Activated B cell treated with CpG ODN at 0.5 μM for 24 hours (primary cell): ENCODE data around the gene PITHD1. TPM values are rescaled to one million over a fixed set of nuclear protein-coding genes. Genes with fewer than 3 reads are reported as not detected.
"Not testable (repeated sequence)": the region's sequence is repeated elsewhere in the genome, so short reads cannot be mapped to it uniquely, and the experiment has no call there.

Experiments used
- ATAC-seq: fragments of 200-7000 bp; cut with Tn5 transposase; one replicate; pipeline ENCODE4 v1.10.0; 2021; ENCODE audit warnings: low read depth, mild to moderate bottlenecking, moderate library complexity
- CTCF ChIA-PET: fragments of 350-600 bp; sonication (Branson Sonifier 250); formaldehyde crosslinking; loops from one replicate; lab custom pipeline; 2021; ENCODE audit warnings: antibody characterized with exemption; lab: Charles Lee
- POLR2A ChIA-PET: fragments of 350-600 bp; sonication (Branson Sonifier 250); formaldehyde crosslinking; loops from one replicate; lab custom pipeline; 2021; ENCODE audit warnings: antibody characterized with exemption; lab: Charles Lee
- DNase-seq: peaks from one replicate; pipeline ENCODE4 v3.0.0; 2022
- H3K27ac Mint-ChIP-seq: one replicate; pipeline ENCODE4 v1.8.0; 2020; ENCODE audit warnings: mixed read lengths
- H3K27me3 Mint-ChIP-seq: one replicate; pipeline ENCODE4 v1.8.0; 2021; ENCODE audit warnings: mixed read lengths
- H3K36me3 Mint-ChIP-seq: one replicate; pipeline ENCODE4 v1.8.0; 2021; ENCODE audit warnings: low read depth, mixed read lengths
- H3K4me1 Mint-ChIP-seq: one replicate; pipeline ENCODE4 v1.8.0; 2021; ENCODE audit warnings: mixed read lengths
- H3K4me3 Mint-ChIP-seq: one replicate; pipeline ENCODE4 v1.8.0; 2020; ENCODE audit warnings: mild to moderate bottlenecking, mixed read lengths
- H3K9me3 Mint-ChIP-seq: one replicate; pipeline ENCODE4 v1.8.0; 2020; ENCODE audit warnings: mixed read lengths
- CTCF ChIP-seq: fragments of 200-600 bp; IDR thresholded peaks from one replicate; pipeline ENCODE4 v1.8.0; 2022; ENCODE audit warnings: antibody characterized with exemption, mild to moderate bottlenecking
- intact Hi-C: fragments of 100-400 bp; cut with micrococcal nuclease; formaldehyde crosslinking; loops from one replicate; pipeline ENCODE4 v1.15.1; 2024
- total RNA-seq: library from RNA; stranded (reverse); gene quantifications from 2 replicates; pipeline ENCODE4 v1.2.3, GENCODE V29; 2022

The PITHD1 gene
- total RNA-seq, 1 donor from 2014 or later: 58.7 TPM

- Mint-ChIP-seq H3K9me3 (no peaks in the 10 kb centered on the region), H3K27me3 (no peaks in the 10 kb centered on the region), H3K36me3 (peaks cover 51% of the 10 kb centered on the region), H3K4me3 (no peak overlapping the region), H3K27ac (no peak overlapping the region), H3K4me1 (peaks cover 30% of the 10 kb centered on the region)
- ChIA-PET CTCF (no interaction called here), POLR2A (no interaction called here)
- DNase-seq (no peak), ATAC-seq (no peak)
- intact Hi-C loops: no loop called here
- TF ChIP-seq CTCF: no peak
Measured at GRCh38 chr1:23793861-23794731, 15.9 kb downstream of the PITHD1 start.

DNA sequence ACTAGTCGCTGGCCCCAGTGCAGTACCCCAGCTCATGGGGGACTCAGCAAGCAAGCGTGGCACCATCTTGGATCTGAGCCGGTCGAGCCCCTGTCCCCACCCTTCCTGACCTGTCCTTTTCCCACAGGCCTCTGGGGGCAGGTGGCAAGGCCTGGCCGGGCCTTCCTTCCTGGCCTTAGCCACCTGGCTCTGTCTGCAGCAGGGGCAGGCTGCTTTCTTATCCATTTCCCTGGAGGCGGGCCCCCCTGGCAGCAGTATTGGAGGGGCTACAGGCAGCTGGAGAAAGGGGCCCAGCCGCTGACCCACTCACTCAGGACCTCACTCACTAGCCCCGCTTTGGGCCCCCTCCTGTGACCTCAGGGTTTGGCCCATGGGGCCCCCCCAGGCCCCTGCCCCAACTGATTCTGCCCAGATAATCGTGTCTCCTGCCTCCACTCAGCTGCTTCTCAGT is 16.5 kb downstream of the PITHD1 start:
- POLR2A ChIA-PET: not testable (repeated sequence)
- H3K4me1 Mint-ChIP-seq: peaks cover 35% of the 10 kb centered on the region

GRCh38 chr1:23795676-23796465 is 17.7 kb downstream of the PITHD1 start:
- POLR2A ChIA-PET: interaction anchor here (0.9 to 1.7 kb wide), 3 partner anchors 14 to 164 kb away, joined by 4 to 5 read pairs (median 4); partner anchors contain the start of gene PITHD1
- intact Hi-C loops: no loop called here

More for the DNA sequence above, 16.5 kb downstream of the PITHD1 start:
- ATAC-seq, H3K27ac Mint-ChIP-seq, H3K27me3 Mint-ChIP-seq, H3K9me3 Mint-ChIP-seq, CTCF ChIA-PET, H3K4me3 Mint-ChIP-seq, intact Hi-C loops, DNase-seq: not testable (repeated sequence)
- peaks cover 52% of the 10 kb centered on the region for H3K36me3 Mint-ChIP-seq

GRCh38 chr1:23796466-23797271 is 18.5 kb downstream of the PITHD1 start:
- CTCF ChIA-PET: interaction anchor here (1.0 kb wide), 1 partner anchor 25 kb away, joined by 3 read pairs; no protein-coding TSS in a partner anchor
- TF ChIP-seq CTCF: no peak
- Mint-ChIP-seq H3K27me3 (no peaks in the 10 kb centered on the region), H3K27ac (no peak overlapping the region), H3K9me3 (no peaks in the 10 kb centered on the region), H3K4me3 (no peak overlapping the region), H3K36me3 (peaks cover 43% of the 10 kb centered on the region), H3K4me1 (peaks cover 30% of the 10 kb centered on the region)
- POLR2A ChIA-PET: interaction anchor here (0.9 to 1.7 kb wide), 3 partner anchors 13 to 163 kb away, joined by 4 to 5 read pairs (median 4); partner anchors contain the start of gene PITHD1
- intact Hi-C loops: no loop called here
- ATAC-seq (no peak), DNase-seq (no peak)

More at GRCh38 chr1:23795676-23796465, 17.7 kb downstream of the PITHD1 start:
- no peaks in the 10 kb centered on the region for H3K27me3 Mint-ChIP-seq
- no peak overlapping the region for H3K4me3 Mint-ChIP-seq
- no peaks in the 10 kb centered on the region for H3K9me3 Mint-ChIP-seq
- no peak for TF ChIP-seq CTCF
- H3K27ac Mint-ChIP-seq: no peak overlapping the region
- no peak for DNase-seq
- CTCF ChIA-PET: no interaction called here
- peaks cover 51% of the 10 kb centered on the region for H3K36me3 Mint-ChIP-seq
- H3K4me1 Mint-ChIP-seq: peaks cover 32% of the 10 kb centered on the region
- no peak for ATAC-seq
